IMR-90 (cell line): ENCODE results near the gene DRICH1. TPM values are rescaled to one million over a fixed set of nuclear protein-coding genes. Genes with fewer than 3 reads are reported as not detected.
"Not testable (repeated sequence)": the region's sequence is repeated elsewhere in the genome, so short reads cannot be mapped to it uniquely, and the experiment has no call there.

Source experiments
- ATAC-seq: fragments of 200-7000 bp; cut with Tn5 transposase; 2 replicates; pipeline ENCODE4 v1.9.1; 2020; ENCODE audit warnings: low read depth, mild to moderate bottlenecking, moderate library complexity
- BruUV-seq: library from RNA; stranded (reverse); fragments of 400-500 nt; replicated peaks from 2 replicates; lab custom pipeline; 2021; lab: Mats Ljungman, UMichigan
- CTCF ChIA-PET: fragments of 300-600 bp; formaldehyde crosslinking; extraction: SDS; loops from one replicate; lab custom pipeline; 2021; ENCODE audit warnings: antibody characterized with exemption; lab: Yijun Ruan, JAX
- POLR2A ChIA-PET: fragments of 300-600 bp; sonication (Branson Sonifier 250); formaldehyde crosslinking; loops from one replicate; lab custom pipeline; 2022; ENCODE audit warnings: antibody characterized with exemption; ENCODE audit not compliant: unreplicated experiment; lab: Charles Lee
- DNase-seq: peaks from one replicate; pipeline ENCODE4 v3.0.0; 2013
- H2AFZ ChIP-seq: replicated peaks from 2 replicates; pipeline ENCODE3; 2013; ENCODE audit warnings: low read length, mild to moderate bottlenecking; ENCODE audit not compliant: poor library complexity
- H2AK5ac ChIP-seq: 2 replicates; pipeline ENCODE4 v1.6.1; 2013; ENCODE audit warnings: low read depth, low read length, inconsistent platforms
- H2AK9ac ChIP-seq: replicated peaks from 2 replicates; pipeline ENCODE3; 2013; ENCODE audit warnings: mild to moderate bottlenecking, low read depth, low read length, moderate library complexity; ENCODE audit not compliant: poor library complexity
- H2BK120ac ChIP-seq: 2 replicates; pipeline ENCODE4 v1.6.1; 2013; ENCODE audit warnings: low read depth, low read length, inconsistent platforms
- H2BK15ac ChIP-seq: 3 replicates; pipeline ENCODE4 v1.6.1; 2013; ENCODE audit warnings: low read depth, low read length, inconsistent platforms
- H2BK20ac ChIP-seq: 2 replicates; pipeline ENCODE4 v1.6.1; 2013; ENCODE audit warnings: low read depth, mild to moderate bottlenecking, inconsistent platforms, low read length, moderate library complexity
- H2BK5ac ChIP-seq: 2 replicates; pipeline ENCODE4 v1.6.1; 2013; ENCODE audit warnings: mild to moderate bottlenecking, low read depth, low read length, inconsistent platforms; ENCODE audit not compliant: poor library complexity, severe bottlenecking
- H3K14ac ChIP-seq: replicated peaks from 2 replicates; pipeline ENCODE4 v1.6.1; 2013; ENCODE audit warnings: low read depth, low read length, inconsistent platforms
- H3K18ac ChIP-seq: 2 replicates; pipeline ENCODE4 v1.6.1; 2013; ENCODE audit warnings: low read depth, low read length, control low read depth
- H3K23ac ChIP-seq: 2 replicates; pipeline ENCODE4 v1.6.1; 2013; ENCODE audit warnings: low read depth, low read length, inconsistent platforms
- H3K27ac ChIP-seq: 2 replicates; pipeline ENCODE4 v1.5.1; 2013; ENCODE audit warnings: mild to moderate bottlenecking, control low read depth, low read length; ENCODE audit not compliant: insufficient read depth
- H3K27me3 ChIP-seq: 2 replicates; pipeline ENCODE4 v1.6.1; 2013; ENCODE audit warnings: low read length; ENCODE audit not compliant: control insufficient read depth, insufficient read depth
- H3K36me3 ChIP-seq: 2 replicates; pipeline ENCODE4 v1.6.1; 2013; ENCODE audit warnings: low read length, mixed read lengths; ENCODE audit not compliant: control insufficient read depth, insufficient read depth
- H3K4ac ChIP-seq: 2 replicates; pipeline ENCODE4 v1.6.1; 2013; ENCODE audit warnings: low read depth, low read length, inconsistent platforms
- H3K4me1 ChIP-seq: 2 replicates; pipeline ENCODE4 v1.6.1; 2013; ENCODE audit warnings: low read length, mixed read lengths; ENCODE audit not compliant: control insufficient read depth, insufficient read depth
- H3K4me2 ChIP-seq: 2 replicates; pipeline ENCODE4 v1.6.1; 2013; ENCODE audit warnings: low read depth, mild to moderate bottlenecking, control low read depth, low read length, moderate library complexity
- H3K4me3 ChIP-seq: 2 replicates; pipeline ENCODE4 v1.5.1; 2013; ENCODE audit warnings: low read depth, mild to moderate bottlenecking, control low read depth, low read length, moderate library complexity; ENCODE audit not compliant: insufficient read depth
- H3K56ac ChIP-seq: 2 replicates; pipeline ENCODE4 v1.6.1; 2013; ENCODE audit warnings: low read length, inconsistent platforms; ENCODE audit not compliant: insufficient read depth; ENCODE audit errors: extremely low read depth
- H3K79me1 ChIP-seq, 2 experiments: 2 replicates each; pipeline ENCODE4 v1.6.1; 2013; ENCODE audit warnings: low read length in 2 of 2, inconsistent platforms in 1 of 2, low read depth in 1 of 2
- H3K9ac ChIP-seq: 2 replicates; pipeline ENCODE4 v1.6.1; 2013; ENCODE audit warnings: low read depth, low read length, control low read depth
- H3K9me1 ChIP-seq: 2 replicates; pipeline ENCODE4 v1.6.1; 2013; ENCODE audit warnings: low read length, inconsistent platforms; ENCODE audit not compliant: insufficient read depth
- H3K9me3 ChIP-seq: 2 replicates; pipeline ENCODE4 v1.6.1; 2013; ENCODE audit warnings: low read length; ENCODE audit not compliant: control insufficient read depth, insufficient read depth
- H4K20me1 ChIP-seq: 2 replicates; pipeline ENCODE4 v1.6.1; 2013; ENCODE audit warnings: low read length, inconsistent platforms; ENCODE audit not compliant: insufficient read depth
- H4K5ac ChIP-seq: 2 replicates; pipeline ENCODE4 v1.6.1; 2013; ENCODE audit warnings: mild to moderate bottlenecking, low read depth, low read length, control low read depth
- H4K8ac ChIP-seq, 2 experiments: 2 replicates each; pipeline ENCODE4 v1.6.1; 2013; ENCODE audit warnings: low read depth in 2 of 2, low read length in 2 of 2, control low read depth in 1 of 2, inconsistent platforms in 1 of 2
- H4K91ac ChIP-seq: 2 replicates; pipeline ENCODE4 v1.6.1; 2013; ENCODE audit warnings: low read depth, low read length, inconsistent platforms; ENCODE audit not compliant: insufficient read depth
- WGBS, 2 experiments: methylation state at CpG; one replicate each; pipeline versions ENCODE4 v1.1.5 to v1.1.7; 2013; ENCODE audit warnings: missing lambda C conversion rate in 2 of 2; ENCODE audit not compliant: insufficient read length in 1 of 2; ENCODE audit errors: extremely low coverage in 2 of 2; 5-methylcytosine and 5-hydroxymethylcytosine counted together
- dilution Hi-C: fragments of 300-500 bp; cut with HindIII; formaldehyde crosslinking; loops from one replicate; pipeline ENCODE4 v1.14.3; 2018; ENCODE audit warnings: low sequenced_read_pairs; ENCODE audit not compliant: unreplicated experiment
- in situ Hi-C: fragments of 300-500 bp; cut with MboI; formaldehyde crosslinking; loops from 3 replicates; pipeline ENCODE4 v1.14.3; 2019; ENCODE audit warnings: low sequenced_read_pairs, inconsistent platforms, mixed read lengths
- intact Hi-C: fragments of 100-400 bp; cut with micrococcal nuclease; formaldehyde crosslinking; loops from 2 replicates; pipeline ENCODE4 v1.10.0; 2022
- polyA plus RNA-seq, 3 experiments: library from polyadenylated mRNA; depleted of rRNA; stranded (reverse); fragments of >200 nt; gene quantifications; 2 replicates each; pipeline ENCODE4 v1.2.3, GENCODE V29; 2012; ENCODE audit warnings: low replicate concordance in 1 of 3
- total RNA-seq: library from RNA; depleted of rRNA; stranded (reverse); fragments of >200 nt; gene quantifications from 2 replicates; pipeline ENCODE4 v1.2.3, GENCODE V29; 2012

The DRICH1 gene
- total and polyA plus RNA-seq, 2 of the 4 experiments (the other 2 are of a cell fraction), result 0.14 TPM; not detected in 1

GRCh38 chr22:23672307-23673049 lies 40.4 kb upstream of the DRICH1 start:
- H3K27ac ChIP-seq, H2BK20ac ChIP-seq, H3K9me3 ChIP-seq, H2AK5ac ChIP-seq, H3K9ac ChIP-seq, H3K4ac ChIP-seq, H4K5ac ChIP-seq, ATAC-seq, H3K4me3 ChIP-seq, intact Hi-C loops, H3K36me3 ChIP-seq, DNase-seq, BruUV-seq, H3K14ac ChIP-seq, dilution Hi-C loops, H4K20me1 ChIP-seq, H4K8ac ChIP-seq, H3K79me1 ChIP-seq, POLR2A ChIA-PET, H3K9me1 ChIP-seq, CTCF ChIA-PET, H3K4me1 ChIP-seq, H2AFZ ChIP-seq, H3K27me3 ChIP-seq, H2BK5ac ChIP-seq, H2AK9ac ChIP-seq, H2BK15ac ChIP-seq, H3K23ac ChIP-seq, H3K4me2 ChIP-seq, H3K18ac ChIP-seq, H4K91ac ChIP-seq, H3K56ac ChIP-seq, H2BK120ac ChIP-seq, in situ Hi-C loops: not testable (repeated sequence)
- no CpG with 5 or more reads among the region's 8 CpGs for WGBS, 2 experiments

- H2AK5ac ChIP-seq, in situ Hi-C loops, H2BK120ac ChIP-seq: not testable (repeated sequence)
Measured at GRCh38 chr22:23671387-23671786, 39.3 kb upstream of the DRICH1 start.

More at GRCh38 chr22:23671387-23671786, 39.3 kb upstream of the DRICH1 start:
- H2BK5ac ChIP-seq, H3K4me3 ChIP-seq, H3K4me1 ChIP-seq, H3K79me1 ChIP-seq, H4K8ac ChIP-seq, CTCF ChIA-PET, H4K91ac ChIP-seq, H2BK20ac ChIP-seq, H3K9me1 ChIP-seq, dilution Hi-C loops, H3K14ac ChIP-seq, POLR2A ChIA-PET, H3K27ac ChIP-seq, H4K20me1 ChIP-seq, H3K9me3 ChIP-seq, H3K23ac ChIP-seq, BruUV-seq, H3K36me3 ChIP-seq, H3K56ac ChIP-seq, H3K27me3 ChIP-seq, ATAC-seq, DNase-seq, H3K4me2 ChIP-seq, intact Hi-C loops, H2AK9ac ChIP-seq, H3K4ac ChIP-seq, H2AFZ ChIP-seq, H2BK15ac ChIP-seq, H3K18ac ChIP-seq, H3K9ac ChIP-seq, H4K5ac ChIP-seq: not testable (repeated sequence)
- WGBS, 2 experiments, result 0% methylated on average over 1 of the region's 4 CpGs; no CpG with 5 or more reads in 1 of the 2 experiments
